SU-DHL-6 (cell line): ENCODE data around the gene LYZL6.

Experiments
- H2AFZ ChIP-seq: fragments of 200-600 bp; sonication (generic); 2 replicates; pipeline ENCODE4 v1.6.1; 2014; ENCODE audit warnings: low read depth, mild to moderate bottlenecking, moderate library complexity, mixed read lengths, antibody characterized with exemption, low read length; ENCODE audit not compliant: severe bottlenecking
- H3F3A ChIP-seq: fragments of 200-600 bp; shearing (Covaris generic); 2 replicates; pipeline ENCODE4 v1.6.0; 2016; ENCODE audit warnings: antibody characterized with exemption, mild to moderate bottlenecking; ENCODE audit not compliant: insufficient read depth
- H3K27ac ChIP-seq: fragments of 200-600 bp; sonication (generic); 2 replicates; pipeline ENCODE4 v1.5.1; 2016; ENCODE audit warnings: low read depth, mild to moderate bottlenecking, low read length, moderate library complexity, mixed read lengths
- H3K27me3 ChIP-seq: fragments of 200-600 bp; sonication (generic), shearing (Covaris generic); 2 replicates; pipeline ENCODE4 v1.6.0; 2014; ENCODE audit warnings: mild to moderate bottlenecking, low read length
- H3K36me3 ChIP-seq: fragments of 200-600 bp; sonication (generic); 2 replicates; pipeline ENCODE4 v1.6.1; 2014; ENCODE audit warnings: mild to moderate bottlenecking, low read length, mixed read lengths
- H3K4me2 ChIP-seq: fragments of 300-600, 200-600 bp; shearing (Covaris generic), sonication (generic); 2 replicates; pipeline ENCODE4 v1.6.0; 2014; ENCODE audit warnings: low read length, low read depth, mild to moderate bottlenecking; ENCODE audit not compliant: poor library complexity, severe bottlenecking
- H3K4me3 ChIP-seq: fragments of 200-600 bp; sonication (generic); 2 replicates; pipeline ENCODE4 v1.5.1; 2014; ENCODE audit warnings: antibody characterized with exemption, low read length, mild to moderate bottlenecking, mixed read lengths; ENCODE audit not compliant: insufficient read depth, poor library complexity, severe bottlenecking
- H3K79me2 ChIP-seq: fragments of 200-600 bp; sonication (generic); 2 replicates; pipeline ENCODE4 v1.6.1; 2014; ENCODE audit warnings: mild to moderate bottlenecking, low read length, moderate library complexity; ENCODE audit not compliant: insufficient read depth
- H3K9ac ChIP-seq: fragments of 200-600 bp; sonication (generic); 2 replicates; pipeline ENCODE4 v1.7.0; 2014; ENCODE audit warnings: mild to moderate bottlenecking, low read length
- H3K9me2 ChIP-seq: fragments of 200-600 bp; sonication (generic); replicated peaks from 2 replicates; pipeline ENCODE4 v1.6.1; 2014; ENCODE audit warnings: low read length; ENCODE audit not compliant: insufficient read depth
- H3K9me3 ChIP-seq: fragments of 200-600 bp; sonication (generic); 2 replicates; pipeline ENCODE4 v1.6.1; 2014; ENCODE audit warnings: low read length, mixed read lengths; ENCODE audit not compliant: insufficient read depth
- H4K20me1 ChIP-seq: fragments of 200-600 bp; sonication (generic); 2 replicates; pipeline ENCODE4 v1.6.1; 2014; ENCODE audit warnings: low read depth, mild to moderate bottlenecking, antibody characterized with exemption, low read length, moderate library complexity, mixed read lengths
- CTCF ChIP-seq: fragments of 200-600 bp; sonication (generic); IDR thresholded peaks from one replicate; pipeline ENCODE4 v1.5.1; 2017; ENCODE audit warnings: antibody characterized with exemption, mild to moderate bottlenecking, low read length, moderate library complexity; ENCODE audit not compliant: insufficient read depth, poor library complexity, severe bottlenecking
- EZH2phosphoT487 ChIP-seq: fragments of 200-600 bp; sonication (generic), shearing (Covaris generic); conservative IDR thresholded peaks from 2 replicates; pipeline ENCODE4 v1.6.1; 2018; ENCODE audit warnings: mild to moderate bottlenecking, antibody characterized with exemption, low read length, moderate library complexity, mixed read lengths

Gene LYZL6

GRCh38 chr17:35930211-35931065 lies 13.1 kb downstream of the LYZL6 start, which contains the start of gene RDM1:
RDM1 (minus strand) TSS chr17:35930773; CDS start chr17:35930727, 46 bp downstream.
- Histone ChIP-seq H3F3A (peaks cover 4% of the 10 kb centered on the region; the same call in 1 of the 2 replicates), H4K20me1 (no peaks in the 10 kb centered on the region), H3K4me3 (peak within 1 kb of the TSS; percentile 72), H3K9me2 (no peaks in the 10 kb centered on the region), H3K27me3 (no peaks in the 10 kb centered on the region), H3K36me3 (no peaks in the 10 kb centered on the region), H2AFZ (peak within 1 kb of the TSS; percentile 50), H3K27ac (peak within 1 kb of the TSS; percentile 65), H3K79me2 (peaks cover 13% of the 10 kb centered on the region; the same call in 1 of the 2 replicates), H3K9me3 (no peaks in the 10 kb centered on the region), H3K9ac (peak within 1 kb of the TSS; percentile 71), H3K4me2 (peak within 1 kb of the TSS; percentile 70)
- TF ChIP-seq EZH2phosphoT487 (no peak), CTCF (no peak)

- Histone ChIP-seq H4K20me1 (no peaks in the 10 kb centered on the region), H2AFZ (no peak overlapping the region), H3K27me3 (no peaks in the 10 kb centered on the region), H3K4me3 (no peak overlapping the region), H3K27ac (no peak overlapping the region), H3K4me2 (no peak overlapping the region), H3F3A (peaks cover 4% of the 10 kb centered on the region; the same call in 1 of the 2 replicates), H3K9me2 (no peaks in the 10 kb centered on the region), H3K9ac (no peak overlapping the region), H3K9me3 (no peaks in the 10 kb centered on the region), H3K36me3 (no peaks in the 10 kb centered on the region), H3K79me2 (peaks cover 13% of the 10 kb centered on the region; the same call in 1 of the 2 replicates)
- TF ChIP-seq CTCF: no peak
- no peak for TF ChIP-seq EZH2phosphoT487
These were observed 15.8 kb downstream of the LYZL6 start for GRCh38 chr17:35927714-35928113.

- peaks cover 5% of the 10 kb centered on the region; the same call in 1 of the 2 replicates for H3K36me3 ChIP-seq
- no peak overlapping the region for H3K4me2 ChIP-seq
These were observed 19.9 kb downstream of the LYZL6 start for GRCh38 chr17:35923609-35924114.

More at GRCh38 chr17:35923609-35924114, 19.9 kb downstream of the LYZL6 start:
- peaks cover 4% of the 10 kb centered on the region; the same call in 1 of the 2 replicates for H3F3A ChIP-seq
- H3K79me2 ChIP-seq: no peaks in the 10 kb centered on the region
- H3K27ac ChIP-seq: no peak overlapping the region
- H3K9me2 ChIP-seq: no peaks in the 10 kb centered on the region
- no peak overlapping the region for H3K9ac ChIP-seq
- no peaks in the 10 kb centered on the region for H3K9me3 ChIP-seq
- TF ChIP-seq CTCF (no peak), EZH2phosphoT487 (no peak)
- no peak overlapping the region for H2AFZ ChIP-seq
- H4K20me1 ChIP-seq: no peaks in the 10 kb centered on the region
- no peaks in the 10 kb centered on the region for H3K27me3 ChIP-seq
- H3K4me3 ChIP-seq: no peak overlapping the region
